Heart left ventricle (tissue), 13 donors: ENCODE measurements around the gene EML6.

Source experiments
- POLR2A ChIP-seq, 2 donors: fragments of 450-650 bp; IDR thresholded peaks; one replicate each; pipeline ENCODE4 v1.6.1; 2017; ENCODE audit warnings: antibody characterized with exemption in 2 of 2, mild to moderate bottlenecking in 2 of 2, moderate library complexity in 2 of 2
- TF ChIP-seq, protein P1 (sequence below), 12 donors: fragments of 200-600 bp; sonication (generic) in 4 of 12; IDR thresholded peaks; one replicate each; pipeline versions ENCODE4 v1.5.0 to v1.8.0; 2018 to 2022; ENCODE audit warnings: antibody characterized with exemption in 12 of 12, mild to moderate bottlenecking in 5 of 12
- donor health status: ischemic (EF 13 %, LVEDD 7.1; RV severe dilation, severe dysfunction).
- donor health status: DM: no; HTN: yes; CAD: no.
- donor health status: DM: no; HTN: no; CAD: no.
- donor health status: ischemic (EF 25% LVEDD 6.9; RV normal size, moderate dysfunction).
- donor health status: ischemic (EF 25% LVEDD 5.7; RV mildly dilated, moderate dysfunction).
- donor health status: ischemic (EF 35%, LVEDD 5.7; RV mildly dilated, moderate dysfunction).
- donor health status: nonischemic (EF 11% LVEDD 7.7; RV severe dilation, severe dysfunction).
- donor health status: DM: yes; HTN: yes; CAD: no.
- donor health status: PGD.
- donor health status: ischemic (EF 29% LVEDD 5.4; RV normal size, mild dysfunction).
- donor health status: nonischemic (EF 23%, LVEDD 6.1; RV moderate dilation, normal function).

DNA sequence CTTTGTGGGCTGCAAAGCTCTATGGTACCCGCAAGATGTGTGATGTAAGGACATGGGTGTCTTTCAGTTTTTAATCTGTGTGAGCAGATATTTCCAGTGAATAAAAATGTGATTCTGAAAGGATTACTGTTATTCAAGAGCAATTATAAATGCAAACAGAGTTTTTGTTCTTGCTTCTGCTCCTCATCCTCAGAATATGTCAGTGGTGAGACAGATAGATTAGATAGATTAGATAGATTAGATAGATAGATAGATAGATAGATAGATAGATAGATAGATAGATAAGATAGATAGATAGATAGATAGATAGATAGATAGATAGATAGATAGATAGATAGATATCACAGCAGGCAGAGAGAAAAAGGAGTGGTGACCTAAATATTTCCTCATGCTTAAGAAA is 184.2 kb downstream of the EML6 start:
- TF ChIP-seq, protein P1, sequence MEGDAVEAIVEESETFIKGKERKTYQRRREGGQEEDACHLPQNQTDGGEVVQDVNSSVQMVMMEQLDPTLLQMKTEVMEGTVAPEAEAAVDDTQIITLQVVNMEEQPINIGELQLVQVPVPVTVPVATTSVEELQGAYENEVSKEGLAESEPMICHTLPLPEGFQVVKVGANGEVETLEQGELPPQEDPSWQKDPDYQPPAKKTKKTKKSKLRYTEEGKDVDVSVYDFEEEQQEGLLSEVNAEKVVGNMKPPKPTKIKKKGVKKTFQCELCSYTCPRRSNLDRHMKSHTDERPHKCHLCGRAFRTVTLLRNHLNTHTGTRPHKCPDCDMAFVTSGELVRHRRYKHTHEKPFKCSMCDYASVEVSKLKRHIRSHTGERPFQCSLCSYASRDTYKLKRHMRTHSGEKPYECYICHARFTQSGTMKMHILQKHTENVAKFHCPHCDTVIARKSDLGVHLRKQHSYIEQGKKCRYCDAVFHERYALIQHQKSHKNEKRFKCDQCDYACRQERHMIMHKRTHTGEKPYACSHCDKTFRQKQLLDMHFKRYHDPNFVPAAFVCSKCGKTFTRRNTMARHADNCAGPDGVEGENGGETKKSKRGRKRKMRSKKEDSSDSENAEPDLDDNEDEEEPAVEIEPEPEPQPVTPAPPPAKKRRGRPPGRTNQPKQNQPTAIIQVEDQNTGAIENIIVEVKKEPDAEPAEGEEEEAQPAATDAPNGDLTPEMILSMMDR (IDR thresholded peaks at IDR 0.05) = no peak
- TF ChIP-seq POLR2A (IDR thresholded peaks at IDR 0.05) = no peak
